Thyroid gland (tissue), 4 donors: ENCODE results near the gene CACNA1A. TPM values are rescaled to one million over a fixed set of nuclear protein-coding genes. Genes with fewer than 3 reads are reported as not detected.

ENCODE experiments used
- DNase-seq, 2 donors: peaks; one replicate each; pipeline ENCODE4 v3.0.0-alpha.2; 2019
- H3K27ac ChIP-seq, 3 donors: fragments of 200-600 bp; sonication (generic); 1 replicate in 2 of 3; 2 replicates in 1 of 3; pipeline ENCODE4 v1.5.1; 2016 to 2019; ENCODE audit warnings: mild to moderate bottlenecking in 1 of 3, moderate library complexity in 1 of 3
- H3K27me3 ChIP-seq: fragments of 200-600 bp; sonication (generic); one replicate; pipeline ENCODE4 v1.5.1; 2019
- H3K36me3 ChIP-seq, 2 donors: fragments of 200-600 bp; sonication (generic); one replicate each; pipeline ENCODE4 v1.5.1; 2016 to 2019
- H3K4me1 ChIP-seq, 2 donors: fragments of 200-600 bp; sonication (generic); one replicate each; pipeline ENCODE4 v1.5.1; 2017 to 2019
- H3K4me3 ChIP-seq, 3 donors: fragments of 200-600 bp; sonication (generic); replicated peaks in 1 of 3; 1 replicate in 2 of 3; 2 replicates in 1 of 3; pipeline ENCODE4 v1.5.1; 2016; ENCODE audit warnings: mild to moderate bottlenecking in 1 of 3
- H3K9me3 ChIP-seq: fragments of 200-600 bp; sonication (generic); one replicate; pipeline ENCODE4 v1.5.1; 2017
- CTCF ChIP-seq, 6 experiments: fragments of 200-600 bp in 3 of 6; fragments of 450-650 bp in 3 of 6; sonication (generic) in 3 of 6; IDR thresholded peaks; one replicate each; pipeline ENCODE4 v1.5.1; 2016 to 2019; ENCODE audit warnings: antibody characterized with exemption in 6 of 6, mild to moderate bottlenecking in 2 of 6, inconsistent platforms in 1 of 6, moderate library complexity in 1 of 6
- POLR2A ChIP-seq, 2 donors: fragments of 450-650 bp; IDR thresholded peaks; one replicate each; pipeline ENCODE4 v1.6.1; 2017; ENCODE audit warnings: antibody characterized with exemption in 2 of 2, mild to moderate bottlenecking in 2 of 2, moderate library complexity in 1 of 2
- WGBS, 2 donors: methylation state at CpG; one replicate each; pipeline ENCODE4 v1.1.5; 2017; 5-methylcytosine and 5-hydroxymethylcytosine counted together
- intact Hi-C: fragments of 100-400 bp; cut with DNase I; formaldehyde crosslinking; loops from one replicate; pipeline ENCODE4 v1.15.1; 2023
- total RNA-seq, 4 donors: library from RNA; depleted of rRNA; stranded (reverse); fragments of >200 nt; gene quantifications; one replicate each; pipeline ENCODE4 v1.2.3, GENCODE V29; 2016

CACNA1A gene
- total RNA-seq, 4 donors from 2014 or later = 0.27 to 2.5 (median 0.80) TPM

GRCh38 chr19:13314761-13315160, 191.5 kb downstream of the CACNA1A start:
- 61 to 82% methylated on average over 3 of the region's 3 CpGs for WGBS, 2 donors
- H3K4me3 ChIP-seq = no peak overlapping the region
- no peaks in the 10 kb centered on the region for H3K4me1 ChIP-seq
- no peak for DNase-seq
- intact Hi-C loops = no loop called here
- no peaks in the 10 kb centered on the region for H3K27me3 ChIP-seq
- H3K36me3 ChIP-seq = no peaks in the 10 kb centered on the region
- no peaks in the 10 kb centered on the region for H3K9me3 ChIP-seq
- H3K27ac ChIP-seq = no peak overlapping the region
- no peak for TF ChIP-seq POLR2A (IDR thresholded peaks at IDR 0.05)
- TF ChIP-seq CTCF (IDR thresholded peaks at IDR 0.05) = no peak

GRCh38 chr19:13313875-13314274, 192.4 kb downstream of the CACNA1A start:
- DNase-seq = no peak
- intact Hi-C loops = no loop called here
- no peak overlapping the region for H3K27ac ChIP-seq
- TF ChIP-seq CTCF (IDR thresholded peaks at IDR 0.05) (no peak), POLR2A (IDR thresholded peaks at IDR 0.05) (no peak)
- WGBS, 2 donors = 81 to 86% methylated on average over 2 of the region's 2 CpGs
- no peak overlapping the region for H3K4me3 ChIP-seq
- no peaks in the 10 kb centered on the region for H3K9me3 ChIP-seq
- H3K4me1 ChIP-seq = no peaks in the 10 kb centered on the region
- no peaks in the 10 kb centered on the region for H3K36me3 ChIP-seq
- H3K27me3 ChIP-seq = no peaks in the 10 kb centered on the region

DNA sequence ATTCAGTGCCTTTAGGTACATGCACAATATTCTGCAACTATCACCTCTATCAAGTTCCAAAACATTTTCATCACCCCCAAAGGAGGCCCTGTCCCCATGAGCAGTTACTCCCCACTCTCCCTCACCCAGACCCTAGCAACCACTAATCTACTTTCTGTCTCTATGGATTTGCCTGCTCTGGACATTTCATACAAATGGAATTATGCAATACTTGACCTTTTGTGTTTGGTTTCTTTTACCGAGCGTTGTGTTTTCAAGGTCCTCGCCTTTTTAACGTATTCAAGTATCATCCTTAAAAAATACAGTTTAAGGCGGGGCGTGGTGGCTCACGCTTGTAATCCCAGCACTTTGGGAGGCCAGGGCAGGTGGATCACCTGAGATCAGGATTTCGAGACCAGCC, 196.4 kb downstream of the CACNA1A start:
- 73 to 74% methylated on average over 8 of the region's 8 CpGs for WGBS, 2 donors
- intact Hi-C loops = no loop called here

GRCh38 chr19:13303381-13304129, 202.7 kb downstream of the CACNA1A start:
- H3K27me3 ChIP-seq = no peaks in the 10 kb centered on the region
- no peak for DNase-seq
- intact Hi-C loops = no loop called here
- no peaks in the 10 kb centered on the region for H3K9me3 ChIP-seq
- H3K4me1 ChIP-seq = peaks cover 0 to under 1% of the 10 kb centered on the region in 2 donors
- TF ChIP-seq POLR2A (IDR thresholded peaks at IDR 0.05) (no peak), CTCF (IDR thresholded peaks at IDR 0.05) (no peak)
- no peaks in the 10 kb centered on the region for H3K36me3 ChIP-seq
- H3K27ac ChIP-seq = no peak overlapping the region
- no peak overlapping the region for H3K4me3 ChIP-seq
- WGBS, 2 donors = 66 to 75% methylated on average over 21 to 24 of the region's 24 CpGs

More for the DNA sequence above, 196.4 kb downstream of the CACNA1A start:
- H3K36me3 ChIP-seq = no peaks in the 10 kb centered on the region
- no peaks in the 10 kb centered on the region for H3K4me1 ChIP-seq
- no peak for DNase-seq
- H3K27me3 ChIP-seq = no peaks in the 10 kb centered on the region
- no peak overlapping the region for H3K27ac ChIP-seq
- H3K9me3 ChIP-seq = no peaks in the 10 kb centered on the region
- TF ChIP-seq CTCF (IDR thresholded peaks at IDR 0.05) (no peak), POLR2A (IDR thresholded peaks at IDR 0.05) (no peak)
- no peak overlapping the region for H3K4me3 ChIP-seq

DNA sequence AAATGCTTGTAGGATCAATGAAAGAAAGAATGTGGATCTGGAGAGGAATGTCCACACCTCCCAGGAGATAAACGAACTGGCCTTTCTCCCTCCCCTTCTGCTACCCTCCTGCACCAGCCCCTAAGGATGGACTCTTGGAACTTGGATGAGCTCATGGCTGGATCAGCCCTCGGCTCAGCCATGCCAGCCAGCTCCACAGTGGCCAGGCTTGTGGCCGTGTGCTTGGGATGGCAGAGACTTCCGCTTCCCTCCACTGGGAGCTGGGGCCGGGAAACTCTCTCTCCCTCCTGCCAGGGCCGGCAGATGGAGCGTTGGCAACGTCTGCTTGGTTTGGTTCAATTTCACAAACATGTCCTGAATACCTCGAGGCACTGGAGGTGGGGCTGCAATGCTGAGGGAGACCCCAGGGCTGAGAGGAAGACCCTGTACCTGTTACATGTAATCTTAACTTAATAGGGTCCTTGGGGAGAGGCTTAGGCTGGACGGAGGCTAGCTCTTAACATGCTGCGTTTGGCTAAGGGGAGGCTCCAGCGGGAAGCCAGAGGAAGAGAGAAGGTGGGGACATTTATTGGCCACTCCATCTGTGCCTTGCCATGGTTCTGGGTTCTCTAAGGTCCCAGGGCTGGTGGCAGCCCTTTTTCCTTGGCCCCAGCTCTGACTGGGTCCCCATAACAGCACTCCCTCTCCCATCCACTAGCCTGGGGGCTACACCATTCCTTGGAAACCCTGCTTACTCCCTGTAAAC, 203.6 kb downstream of the CACNA1A start:
- no peaks in the 10 kb centered on the region for H3K27me3 ChIP-seq
- no peaks in the 10 kb centered on the region for H3K9me3 ChIP-seq
- TF ChIP-seq POLR2A (IDR thresholded peaks at IDR 0.05) = no peak
- no peak for TF ChIP-seq CTCF (IDR thresholded peaks at IDR 0.05)
- 25 to 33% methylated on average over 12 of the region's 12 CpGs for WGBS, 2 donors
- intact Hi-C loops = no loop called here
- H3K4me3 ChIP-seq = no peak overlapping the region
- no peak overlapping the region for H3K27ac ChIP-seq
- peaks cover 0 to 3% of the 10 kb centered on the region in 2 donors for H3K4me1 ChIP-seq
- H3K36me3 ChIP-seq = no peaks in the 10 kb centered on the region
- no peak for DNase-seq
